GM23248 (cell line): ENCODE measurements around the gene ACAA1.

Source experiments
- EZH2 ChIP-seq: fragments of 200-600 bp; sonication (generic); IDR thresholded peaks from 2 replicates; pipeline ENCODE4 v1.6.1; 2018; ENCODE audit warnings: antibody characterized with exemption, mild to moderate bottlenecking; ENCODE audit not compliant: insufficient read depth, poor library complexity, severe bottlenecking
- EZH2phosphoT487 ChIP-seq: fragments of 200-600 bp; sonication (generic); IDR thresholded peaks from 2 replicates; pipeline ENCODE4 v1.6.1; 2018; ENCODE audit warnings: antibody characterized with exemption, moderate library complexity, mild to moderate bottlenecking, low read depth; ENCODE audit not compliant: insufficient read depth

DNA sequence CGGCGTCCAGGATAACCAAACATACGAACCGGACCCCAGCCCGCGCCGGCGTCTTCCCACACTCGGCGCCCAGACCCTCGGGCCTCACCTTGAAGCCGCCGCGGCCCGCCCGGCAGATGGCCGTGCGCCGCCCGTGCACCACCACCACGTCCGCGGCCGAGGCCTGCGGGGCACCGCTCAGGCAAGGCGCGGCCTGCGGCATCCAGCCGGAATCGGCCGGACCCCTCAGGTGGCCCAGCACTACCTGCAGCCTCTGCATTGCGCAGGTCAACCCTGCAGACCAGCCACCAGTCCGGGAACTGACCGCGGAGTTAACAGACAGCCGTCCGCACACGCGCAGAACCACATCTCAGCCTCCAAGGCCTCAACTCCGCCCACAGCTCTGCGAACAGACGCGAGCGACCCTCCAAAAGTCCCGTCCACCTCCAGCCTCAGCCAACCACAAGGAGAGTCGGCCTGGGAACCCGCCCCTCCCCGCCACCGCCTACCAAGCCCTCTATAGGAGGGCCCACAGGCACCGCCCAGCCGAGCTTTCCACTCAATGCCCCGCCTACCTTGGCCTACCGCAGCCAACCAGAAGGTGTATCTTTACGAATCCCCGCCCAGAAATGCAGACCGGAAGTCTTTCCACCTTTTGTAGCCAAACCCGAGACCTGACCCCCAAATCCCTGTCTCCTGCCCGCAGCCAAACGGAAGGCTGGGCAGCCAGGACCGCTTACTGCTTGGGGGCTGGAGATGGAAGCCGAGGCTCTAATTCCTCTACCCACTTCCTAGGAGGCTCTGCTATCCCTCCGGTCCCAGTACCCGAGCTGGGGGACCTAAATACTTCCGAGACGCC is at the start of gene ACAA1:
- TF ChIP-seq EZH2, result no peak
- no peak for TF ChIP-seq EZH2phosphoT487
